ENCODE measurements around the gene LXN. TPM values are rescaled to one million over a fixed set of nuclear protein-coding genes. Genes with fewer than 3 reads are reported as not detected.

Gene LXN
- total and polyA plus RNA-seq, 2 experiments from 2014 or later, result 11.1 to 12.8 TPM

GRCh38 chr3:158683230-158683962 is 10.9 kb upstream of the LXN start:
- H3K36me3 ChIP-seq, result peaks cover 21% of the 10 kb centered on the region
- TF ChIP-seq CTCF (IDR thresholded peaks at IDR 0.05; ENCODE audit: low read depth, low read length), result no peak
- peak in 1 of 2 donors; percentile 66 for DNase-seq (ENCODE audit: low read depth in 1 of 2, low spot score in 1 of 2)
- H3K9me3 ChIP-seq (ENCODE audit: low read depth), result no peaks in the 10 kb centered on the region
- H3K4me1 ChIP-seq (ENCODE audit: low read depth), result no peaks in the 10 kb centered on the region
- no peak overlapping the region for H3K4me3 ChIP-seq
- no peak overlapping the region for H3K27ac ChIP-seq
- H3K27me3 ChIP-seq, result no peaks in the 10 kb centered on the region

GRCh38 chr3:158680861-158681260 is 8.4 kb upstream of the LXN start:
- Histone ChIP-seq H3K36me3 (peaks cover 21% of the 10 kb centered on the region), H3K27ac (no peak overlapping the region), H3K4me3 (no peak overlapping the region), H3K27me3 (no peaks in the 10 kb centered on the region), H3K4me1 (ENCODE audit: low read depth) (no peaks in the 10 kb centered on the region), H3K9me3 (ENCODE audit: low read depth) (no peaks in the 10 kb centered on the region)
- no peak for DNase-seq (ENCODE audit: low read depth in 1 of 2, low spot score in 1 of 2)
- no peak for TF ChIP-seq CTCF (IDR thresholded peaks at IDR 0.05; ENCODE audit: low read depth, low read length)

GRCh38 chr3:158679547-158680000 is 7.1 kb upstream of the LXN start:
- Histone ChIP-seq H3K4me1 (ENCODE audit: low read depth) (no peaks in the 10 kb centered on the region), H3K27ac (no peak overlapping the region), H3K27me3 (no peaks in the 10 kb centered on the region), H3K9me3 (ENCODE audit: low read depth) (no peaks in the 10 kb centered on the region), H3K4me3 (no peak overlapping the region), H3K36me3 (peaks cover 12% of the 10 kb centered on the region)
- peak in 1 of 2 donors; percentile 29 for DNase-seq (ENCODE audit: low read depth in 1 of 2, low spot score in 1 of 2)
- no peak for TF ChIP-seq CTCF (IDR thresholded peaks at IDR 0.05; ENCODE audit: low read depth, low read length)

- Histone ChIP-seq H3K4me3 (no peak overlapping the region), H3K27me3 (no peaks in the 10 kb centered on the region), H3K27ac (no peak overlapping the region), H3K9me3 (ENCODE audit: low read depth) (no peaks in the 10 kb centered on the region), H3K4me1 (ENCODE audit: low read depth) (no peaks in the 10 kb centered on the region), H3K36me3 (peaks cover 11% of the 10 kb centered on the region)
- TF ChIP-seq CTCF (IDR thresholded peaks at IDR 0.05; ENCODE audit: low read depth, low read length), result no peak
- no peak for DNase-seq (ENCODE audit: low read depth in 1 of 2, low spot score in 1 of 2)
Measured at GRCh38 chr3:158678687-158679086, 6.2 kb upstream of the LXN start.

GRCh38 chr3:158671821-158672214 is 630 bp downstream of the LXN start:
- H3K4me1 ChIP-seq (ENCODE audit: low read depth), result peaks cover 7% of the 10 kb centered on the region
- peak; percentile 4 to 35 for DNase-seq (ENCODE audit: low read depth in 1 of 2, low spot score in 1 of 2)
- no peak for TF ChIP-seq CTCF (IDR thresholded peaks at IDR 0.05; ENCODE audit: low read depth, low read length)
- no peaks in the 10 kb centered on the region for H3K27me3 ChIP-seq
- H3K36me3 ChIP-seq, result peaks cover 30% of the 10 kb centered on the region
- peak overlapping the region; percentile 42 for H3K4me3 ChIP-seq
- H3K27ac ChIP-seq, result peak overlapping the region; percentile 61
- no peaks in the 10 kb centered on the region for H3K9me3 ChIP-seq (ENCODE audit: low read depth)

All from cardiac muscle cell (in vitro differentiated cells and primary cell).